HepG2 (cell line): ENCODE results near the gene RIPK1. TPM values are rescaled to one million over a fixed set of nuclear protein-coding genes. Genes with fewer than 3 reads are reported as not detected.

Experiments used
- ATF1 ChIP-seq: IDR thresholded peaks from 2 replicates; pipeline ENCODE4 v1.6.1; 2016; ENCODE audit warnings: mild to moderate bottlenecking, control low read depth
- CSRNP2 ChIP-seq: sonication (generic); formaldehyde crosslinking; conservative IDR thresholded peaks from 2 replicates; pipeline ENCODE4 v1.8.0; 2022; ENCODE audit warnings: low read depth, missing genetic modification reagents
- KDM5A ChIP-seq: fragments of 200-600 bp; sonication (generic); IDR thresholded peaks from 2 replicates; pipeline ENCODE4 v1.7.0; 2018; ENCODE audit warnings: antibody characterized with exemption, mild to moderate bottlenecking, low read length, borderline replicate concordance
- NCOA1 ChIP-seq: sonication (generic); formaldehyde crosslinking; IDR thresholded peaks from 2 replicates; pipeline ENCODE4 v1.9.0; 2021; ENCODE audit warnings: missing genetic modification reagents
- PAF1 ChIP-seq: IDR thresholded peaks from 2 replicates; pipeline ENCODE4 v1.6.1; 2016; ENCODE audit warnings: missing genetic modification reagents, missing compliant biosample characterization
- SMARCC2 ChIP-seq: fragments of 450-650 bp; IDR thresholded peaks from 2 replicates; pipeline ENCODE4 v1.6.1; 2017; ENCODE audit warnings: antibody characterized with exemption, mild to moderate bottlenecking
- TAF15 ChIP-seq: fragments of 200-400 bp; formaldehyde crosslinking; IDR thresholded peaks from one replicate; pipeline ENCODE4 v1.6.1; 2018; ENCODE audit warnings: mild to moderate bottlenecking, low read depth, low read length; ENCODE audit not compliant: poor library complexity, severe bottlenecking
- WIZ ChIP-seq: sonication (generic); formaldehyde crosslinking; IDR thresholded peaks from 2 replicates; pipeline ENCODE4 v1.5.1; 2020; ENCODE audit warnings: mild to moderate bottlenecking, missing genetic modification reagents
- ZBED4 ChIP-seq: sonication (generic); formaldehyde crosslinking; IDR thresholded peaks from 2 replicates; pipeline ENCODE4 v1.4.0; 2020; ENCODE audit warnings: missing genetic modification reagents, borderline replicate concordance
- ZMAT3 ChIP-seq: sonication (generic); formaldehyde crosslinking; conservative IDR thresholded peaks from 2 replicates; pipeline ENCODE4 v1.7.0; 2021; ENCODE audit warnings: missing genetic modification reagents
- ZNF101 ChIP-seq: sonication (generic); formaldehyde crosslinking; IDR thresholded peaks from 2 replicates; pipeline ENCODE4 v1.4.0; 2020; ENCODE audit warnings: mild to moderate bottlenecking, low read depth, missing genetic modification reagents, borderline replicate concordance
- ZNF891 ChIP-seq: sonication (generic); formaldehyde crosslinking; IDR thresholded peaks from 2 replicates; pipeline ENCODE4 v1.5.0; 2020; ENCODE audit warnings: mild to moderate bottlenecking, missing genetic modification reagents
- ZSCAN9 ChIP-seq: IDR thresholded peaks from 2 replicates; pipeline ENCODE4 v1.6.1; 2016; ENCODE audit warnings: borderline replicate concordance
- polyA plus RNA-seq, 8 experiments: library from polyadenylated mRNA; depleted of rRNA in 3 of 8; stranded (reverse) in 7 of 8; unstranded in 1 of 8; fragments of >200 nt; fragmentation: Illumina TruSeq in 4 of 8; extraction: Trizol in 4 of 8; gene quantifications; 2 replicates each; pipeline versions ENCODE4 v1.2.1 to v1.2.3, GENCODE V29; 2011 to 2016; ENCODE audit warnings: low read depth in 4 of 8, missing spikeins in 1 of 8, mixed read lengths in 1 of 8; ENCODE audit not compliant: insufficient read depth in 1 of 8
- total RNA-seq, 5 experiments: library from RNA; depleted of rRNA; stranded (reverse); fragments of >200 nt; fragmentation: Illumina TruSeq; extraction: Trizol; gene quantifications; 2 replicates each; pipeline ENCODE4 v1.2.3, GENCODE V29; 2016; ENCODE audit warnings: low read depth in 1 of 5
- TF ChIP-seq, protein P1 (sequence below): sonication (generic); formaldehyde crosslinking; conservative IDR thresholded peaks from 2 replicates; pipeline ENCODE4 v1.4.0; 2020; ENCODE audit warnings: missing genetic modification reagents
- TF ChIP-seq, protein P2 (sequence below): sonication (generic); formaldehyde crosslinking; IDR thresholded peaks from 2 replicates; pipeline ENCODE4 v1.4.0; 2020; ENCODE audit warnings: mild to moderate bottlenecking, low read depth, missing genetic modification reagents
- TF ChIP-seq, protein P3 (sequence below): IDR thresholded peaks from 2 replicates; pipeline ENCODE4 v1.6.1; 2012; ENCODE audit warnings: inconsistent platforms
- TF ChIP-seq, protein P4 (sequence below): sonication (generic); formaldehyde crosslinking; IDR thresholded peaks from 2 replicates; pipeline ENCODE4 v1.5.1; 2020; ENCODE audit warnings: missing genetic modification reagents, mild to moderate bottlenecking, borderline replicate concordance

RIPK1 gene
- total and polyA plus RNA-seq, 2 of the 13 experiments (the other 11 are each of a cell fraction or from before 2014, with no cell fraction given) = 9.0 to 10.3 TPM

DNA sequence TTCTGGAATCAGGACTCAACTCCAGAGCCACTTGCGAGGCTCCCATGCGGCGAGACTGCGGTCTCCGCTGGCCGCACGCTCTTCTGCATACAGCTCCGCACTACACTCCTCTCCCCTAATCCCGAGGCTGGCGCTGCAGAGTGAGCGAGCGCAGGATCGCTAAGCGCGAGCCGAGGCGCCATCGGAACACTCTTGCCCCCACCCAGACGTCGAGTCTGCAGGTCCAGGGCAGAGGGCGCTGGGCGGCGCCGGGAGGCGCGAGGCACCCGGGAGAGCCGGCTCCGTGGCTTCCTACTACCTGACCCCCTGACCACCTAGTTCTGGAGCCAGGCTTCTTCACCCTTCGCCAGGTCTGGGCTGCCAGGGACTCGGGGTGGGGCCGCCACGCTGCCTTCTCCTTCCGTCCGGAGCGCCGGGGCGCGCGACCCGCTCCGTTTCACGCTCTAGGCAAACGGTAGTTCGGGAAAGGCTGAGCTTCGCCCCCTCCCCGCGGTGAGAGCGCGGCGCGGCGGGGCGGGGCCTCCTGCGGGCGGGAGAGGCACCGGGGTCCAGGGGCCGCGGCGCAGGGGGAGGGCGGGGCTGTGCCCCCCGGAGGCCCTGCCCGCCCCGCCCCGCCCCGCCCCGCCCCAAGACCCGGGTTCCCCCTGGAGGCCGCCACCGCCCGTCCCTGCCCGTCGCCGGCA lies 94.4 kb downstream of the RIPK1 start (continued):
- peak; percentile 55 for TF ChIP-seq TAF15
- TF ChIP-seq, protein P1, sequence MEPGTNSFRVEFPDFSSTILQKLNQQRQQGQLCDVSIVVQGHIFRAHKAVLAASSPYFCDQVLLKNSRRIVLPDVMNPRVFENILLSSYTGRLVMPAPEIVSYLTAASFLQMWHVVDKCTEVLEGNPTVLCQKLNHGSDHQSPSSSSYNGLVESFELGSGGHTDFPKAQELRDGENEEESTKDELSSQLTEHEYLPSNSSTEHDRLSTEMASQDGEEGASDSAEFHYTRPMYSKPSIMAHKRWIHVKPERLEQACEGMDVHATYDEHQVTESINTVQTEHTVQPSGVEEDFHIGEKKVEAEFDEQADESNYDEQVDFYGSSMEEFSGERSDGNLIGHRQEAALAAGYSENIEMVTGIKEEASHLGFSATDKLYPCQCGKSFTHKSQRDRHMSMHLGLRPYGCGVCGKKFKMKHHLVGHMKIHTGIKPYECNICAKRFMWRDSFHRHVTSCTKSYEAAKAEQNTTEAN (CRISPR knock-in tag) = peak; percentile 80
- TF ChIP-seq ZNF101 (CRISPR knock-in tag) = no peak
- TF ChIP-seq, protein P2, sequence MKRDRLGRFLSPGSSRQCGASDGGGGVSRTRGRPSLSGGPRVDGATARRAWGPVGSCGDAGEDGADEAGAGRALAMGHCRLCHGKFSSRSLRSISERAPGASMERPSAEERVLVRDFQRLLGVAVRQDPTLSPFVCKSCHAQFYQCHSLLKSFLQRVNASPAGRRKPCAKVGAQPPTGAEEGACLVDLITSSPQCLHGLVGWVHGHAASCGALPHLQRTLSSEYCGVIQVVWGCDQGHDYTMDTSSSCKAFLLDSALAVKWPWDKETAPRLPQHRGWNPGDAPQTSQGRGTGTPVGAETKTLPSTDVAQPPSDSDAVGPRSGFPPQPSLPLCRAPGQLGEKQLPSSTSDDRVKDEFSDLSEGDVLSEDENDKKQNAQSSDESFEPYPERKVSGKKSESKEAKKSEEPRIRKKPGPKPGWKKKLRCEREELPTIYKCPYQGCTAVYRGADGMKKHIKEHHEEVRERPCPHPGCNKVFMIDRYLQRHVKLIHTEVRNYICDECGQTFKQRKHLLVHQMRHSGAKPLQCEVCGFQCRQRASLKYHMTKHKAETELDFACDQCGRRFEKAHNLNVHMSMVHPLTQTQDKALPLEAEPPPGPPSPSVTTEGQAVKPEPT (CRISPR knock-in tag) = peak; percentile 79; the same call in 1 of the 2 replicates
- no peak for TF ChIP-seq SMARCC2
- TF ChIP-seq CSRNP2 = 0 out of 2 replicates have a peak, but pooled peaks have one; percentile 57
- no peak; the same call in 1 of the 2 replicates for TF ChIP-seq NCOA1
- peak; percentile 76; the same call in 1 of the 2 replicates for TF ChIP-seq ZSCAN9 (CRISPR knock-in tag)
- peak; percentile 84 for TF ChIP-seq ZNF891 (CRISPR knock-in tag)
- no peak for TF ChIP-seq PAF1 (CRISPR knock-in tag)
- TF ChIP-seq, protein P3, sequence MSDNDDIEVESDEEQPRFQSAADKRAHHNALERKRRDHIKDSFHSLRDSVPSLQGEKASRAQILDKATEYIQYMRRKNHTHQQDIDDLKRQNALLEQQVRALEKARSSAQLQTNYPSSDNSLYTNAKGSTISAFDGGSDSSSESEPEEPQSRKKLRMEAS = peak; percentile 88
- TF ChIP-seq ZBED4 = peak; percentile 62
- TF ChIP-seq KDM5A = no peak
- TF ChIP-seq ATF1 (CRISPR knock-in tag) = no peak
- TF ChIP-seq, protein P4, sequence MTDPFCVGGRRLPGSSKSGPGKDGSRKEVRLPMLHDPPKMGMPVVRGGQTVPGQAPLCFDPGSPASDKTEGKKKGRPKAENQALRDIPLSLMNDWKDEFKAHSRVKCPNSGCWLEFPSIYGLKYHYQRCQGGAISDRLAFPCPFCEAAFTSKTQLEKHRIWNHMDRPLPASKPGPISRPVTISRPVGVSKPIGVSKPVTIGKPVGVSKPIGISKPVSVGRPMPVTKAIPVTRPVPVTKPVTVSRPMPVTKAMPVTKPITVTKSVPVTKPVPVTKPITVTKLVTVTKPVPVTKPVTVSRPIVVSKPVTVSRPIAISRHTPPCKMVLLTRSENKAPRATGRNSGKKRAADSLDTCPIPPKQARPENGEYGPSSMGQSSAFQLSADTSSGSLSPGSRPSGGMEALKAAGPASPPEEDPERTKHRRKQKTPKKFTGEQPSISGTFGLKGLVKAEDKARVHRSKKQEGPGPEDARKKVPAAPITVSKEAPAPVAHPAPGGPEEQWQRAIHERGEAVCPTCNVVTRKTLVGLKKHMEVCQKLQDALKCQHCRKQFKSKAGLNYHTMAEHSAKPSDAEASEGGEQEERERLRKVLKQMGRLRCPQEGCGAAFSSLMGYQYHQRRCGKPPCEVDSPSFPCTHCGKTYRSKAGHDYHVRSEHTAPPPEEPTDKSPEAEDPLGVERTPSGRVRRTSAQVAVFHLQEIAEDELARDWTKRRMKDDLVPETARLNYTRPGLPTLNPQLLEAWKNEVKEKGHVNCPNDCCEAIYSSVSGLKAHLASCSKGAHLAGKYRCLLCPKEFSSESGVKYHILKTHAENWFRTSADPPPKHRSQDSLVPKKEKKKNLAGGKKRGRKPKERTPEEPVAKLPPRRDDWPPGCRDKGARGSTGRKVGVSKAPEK (CRISPR knock-in tag) = peak; percentile 58; the same call in 1 of the 2 replicates
- peak; percentile 90; the same call in 1 of the 2 replicates for TF ChIP-seq ZMAT3 (CRISPR knock-in tag)
- no peak; the same call in 1 of the 2 replicates for TF ChIP-seq WIZ
